Testis (tissue), 3 donors: ENCODE measurements around the gene DPP9. TPM values are rescaled to one million over a fixed set of nuclear protein-coding genes. Genes with fewer than 3 reads are reported as not detected.

Experiments used
- DNase-seq: peaks from one replicate; pipeline ENCODE4 v3.0.0-alpha.2; 2019
- H3K27ac ChIP-seq, 2 donors: fragments of 200-600 bp; sonication (generic); one replicate each; pipeline ENCODE4 v1.5.1; 2019
- H3K27me3 ChIP-seq: fragments of 200-600 bp; sonication (generic); one replicate; pipeline ENCODE4 v1.5.1; 2019
- H3K36me3 ChIP-seq: fragments of 200-600 bp; sonication (generic); one replicate; pipeline ENCODE4 v1.5.1; 2017; ENCODE audit warnings: low read depth; ENCODE audit errors: missing control alignments
- H3K4me1 ChIP-seq: fragments of 200-600 bp; sonication (generic); one replicate; pipeline ENCODE4 v1.5.1; 2019
- H3K4me3 ChIP-seq, 2 donors: fragments of 200-600 bp; sonication (generic); one replicate each; pipeline ENCODE4 v1.5.1; 2017 to 2019
- H3K9me3 ChIP-seq: fragments of 200-600 bp; sonication (generic); one replicate; pipeline ENCODE4 v1.5.1; 2017
- POLR2A ChIP-seq: fragments of 450-650 bp; IDR thresholded peaks from one replicate; pipeline ENCODE4 v1.6.1; 2017; ENCODE audit warnings: antibody characterized with exemption, mild to moderate bottlenecking, moderate library complexity
- WGBS, 2 donors: methylation state at CpG; one replicate each; pipeline ENCODE4 v1.1.5; 2018; 5-methylcytosine and 5-hydroxymethylcytosine counted together
- intact Hi-C: fragments of 100-400 bp; cut with DNase I; formaldehyde crosslinking; loops from one replicate; pipeline ENCODE4 v1.15.1; 2023; ENCODE audit warnings: low total_unique reads
- polyA plus RNA-seq: library from polyadenylated mRNA; stranded (reverse); fragments of 350-450 nt; fragmentation: Illumina TruSeq; extraction: RNeasy Lipid Tissue Mini Kit (QIAGEN cat#74804); gene quantifications from one replicate; pipeline ENCODE4 v1.2.3, GENCODE V29; 2014; ENCODE audit warnings: low read depth, low replicate concordance; ENCODE audit not compliant: insufficient read depth
- total RNA-seq, 2 donors: library from RNA; depleted of rRNA; stranded (reverse); fragments of >200 nt; gene quantifications; one replicate each; pipeline ENCODE4 v1.2.3, GENCODE V29; 2016
- TF ChIP-seq, protein P1 (sequence below), 3 experiments: fragments of 450-650 bp in 2 of 3; fragments of 200-600 bp in 1 of 3; sonication (generic) in 1 of 3; IDR thresholded peaks; one replicate each; pipeline ENCODE4 v1.5.1; 2016 to 2019; ENCODE audit warnings: antibody characterized with exemption in 3 of 3, mild to moderate bottlenecking in 2 of 3, moderate library complexity in 1 of 3

DPP9 gene
- total and polyA plus RNA-seq, 3 donors from 2014 or later = 24.6 to 74.2 (median 65.1) TPM

DNA sequence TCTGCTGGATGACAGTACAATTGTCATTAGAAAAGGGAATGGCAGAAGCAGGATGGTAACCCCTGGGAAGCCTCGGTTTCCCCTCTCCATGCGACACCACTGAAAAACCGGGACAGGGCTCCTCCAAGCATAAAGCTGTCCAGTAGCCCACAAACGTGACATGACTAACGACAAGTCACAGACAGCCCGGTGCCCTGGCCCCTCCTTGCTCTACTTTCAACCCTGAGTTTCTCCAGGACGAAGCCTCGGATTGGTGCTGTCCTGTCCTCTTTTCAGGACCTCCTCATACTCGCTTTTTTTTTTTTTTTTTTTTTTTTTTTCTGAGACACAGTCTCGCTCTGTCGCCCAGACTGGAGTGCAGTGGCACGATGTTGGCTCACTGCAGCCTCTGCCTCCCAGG, 16.3 kb downstream of the DPP9 start:
- TF ChIP-seq, protein P1, sequence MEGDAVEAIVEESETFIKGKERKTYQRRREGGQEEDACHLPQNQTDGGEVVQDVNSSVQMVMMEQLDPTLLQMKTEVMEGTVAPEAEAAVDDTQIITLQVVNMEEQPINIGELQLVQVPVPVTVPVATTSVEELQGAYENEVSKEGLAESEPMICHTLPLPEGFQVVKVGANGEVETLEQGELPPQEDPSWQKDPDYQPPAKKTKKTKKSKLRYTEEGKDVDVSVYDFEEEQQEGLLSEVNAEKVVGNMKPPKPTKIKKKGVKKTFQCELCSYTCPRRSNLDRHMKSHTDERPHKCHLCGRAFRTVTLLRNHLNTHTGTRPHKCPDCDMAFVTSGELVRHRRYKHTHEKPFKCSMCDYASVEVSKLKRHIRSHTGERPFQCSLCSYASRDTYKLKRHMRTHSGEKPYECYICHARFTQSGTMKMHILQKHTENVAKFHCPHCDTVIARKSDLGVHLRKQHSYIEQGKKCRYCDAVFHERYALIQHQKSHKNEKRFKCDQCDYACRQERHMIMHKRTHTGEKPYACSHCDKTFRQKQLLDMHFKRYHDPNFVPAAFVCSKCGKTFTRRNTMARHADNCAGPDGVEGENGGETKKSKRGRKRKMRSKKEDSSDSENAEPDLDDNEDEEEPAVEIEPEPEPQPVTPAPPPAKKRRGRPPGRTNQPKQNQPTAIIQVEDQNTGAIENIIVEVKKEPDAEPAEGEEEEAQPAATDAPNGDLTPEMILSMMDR (IDR thresholded peaks at IDR 0.05) = no peak
- no peak for TF ChIP-seq POLR2A
- no peak for DNase-seq
- H3K4me3 ChIP-seq = no peak overlapping the region
- H3K27me3 ChIP-seq = no peaks in the 10 kb centered on the region
- peaks cover 30% of the 10 kb centered on the region for H3K4me1 ChIP-seq
- intact Hi-C loops = no loop called here
- H3K27ac ChIP-seq = no peak overlapping the region
- no peaks in the 10 kb centered on the region for H3K36me3 ChIP-seq
- H3K9me3 ChIP-seq = no peaks in the 10 kb centered on the region
- 91 to 93% methylated on average over 10 to 12 of the region's 12 CpGs for WGBS, 2 donors

DNA sequence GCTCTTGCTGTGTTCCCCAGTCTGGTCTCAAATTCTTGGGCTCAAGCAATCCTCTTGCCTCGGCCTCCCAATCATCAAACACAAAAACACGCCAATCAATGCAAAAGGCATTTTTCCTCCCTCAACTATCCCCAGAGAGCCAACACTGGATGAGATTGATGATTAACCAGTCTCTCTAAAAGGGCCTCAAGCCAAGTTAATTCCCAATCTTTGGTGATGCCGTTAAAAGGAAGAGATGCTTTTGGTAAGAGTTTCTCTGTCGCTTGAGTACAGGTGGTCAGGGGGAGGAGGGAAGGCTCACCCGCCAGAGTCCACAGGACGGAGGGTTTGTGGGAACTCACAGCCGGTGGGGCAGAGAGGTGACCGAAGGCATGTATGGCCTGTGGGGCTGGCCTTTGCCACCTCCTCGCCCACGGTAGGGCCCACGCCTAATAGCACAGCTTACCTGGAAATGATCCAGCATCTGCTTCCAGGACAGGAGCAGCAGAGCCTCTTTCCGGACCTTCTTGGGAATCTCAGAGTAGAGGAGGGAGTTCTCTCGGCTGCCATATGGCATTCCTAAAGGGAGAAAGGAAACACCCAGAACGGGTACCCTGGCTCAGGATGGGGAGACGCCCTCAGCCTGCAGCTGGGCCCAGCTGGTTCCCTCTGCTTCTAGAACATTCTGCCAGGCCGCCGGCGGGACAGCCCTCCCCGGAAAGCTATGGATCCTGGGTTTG, 18.1 kb downstream of the DPP9 start:
- Histone ChIP-seq H3K9me3 (no peaks in the 10 kb centered on the region), H3K27ac (peak overlapping the region in 1 of 2 donors; percentile 59), H3K36me3 (no peaks in the 10 kb centered on the region), H3K4me1 (peaks cover 30% of the 10 kb centered on the region), H3K27me3 (no peaks in the 10 kb centered on the region), H3K4me3 (no peak overlapping the region)
- intact Hi-C loops = no loop called here
- TF ChIP-seq, protein P1 (IDR thresholded peaks at IDR 0.05) = no peak
- TF ChIP-seq POLR2A = no peak
- 75 to 76% methylated on average over 16 to 19 of the region's 19 CpGs for WGBS, 2 donors
- no peak for DNase-seq

DNA sequence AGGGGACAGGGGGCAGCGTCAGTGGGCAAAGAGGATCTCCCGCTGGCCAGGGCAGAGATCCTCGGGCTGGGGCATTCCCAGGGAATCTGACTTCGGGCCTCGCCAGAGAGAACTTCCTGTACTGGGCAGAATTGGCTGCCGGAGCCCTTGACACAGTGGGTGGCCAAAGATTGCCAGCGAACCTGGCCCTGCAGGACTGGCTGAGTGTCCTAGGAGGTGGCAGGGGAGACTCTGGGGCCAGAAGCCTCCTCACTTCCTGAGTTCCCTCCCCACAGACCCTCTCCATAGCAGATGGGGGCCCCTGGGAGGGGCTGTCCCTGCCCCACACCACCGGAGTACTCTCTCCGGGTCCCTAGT, 19.3 kb downstream of the DPP9 start:
- peak overlapping the region in 1 of 2 donors; percentile 39 for H3K27ac ChIP-seq
- DNase-seq = no peak
- H3K4me3 ChIP-seq = no peak overlapping the region
- H3K36me3 ChIP-seq = no peaks in the 10 kb centered on the region
- intact Hi-C loops = no loop called here
- H3K4me1 ChIP-seq = peaks cover 30% of the 10 kb centered on the region
- H3K9me3 ChIP-seq = no peaks in the 10 kb centered on the region
- TF ChIP-seq, protein P1 (IDR thresholded peaks at IDR 0.05) = no peak
- TF ChIP-seq POLR2A = no peak
- 82 to 93% methylated on average over 2 to 6 of the region's 9 CpGs for WGBS, 2 donors
- H3K27me3 ChIP-seq = no peaks in the 10 kb centered on the region

DNA sequence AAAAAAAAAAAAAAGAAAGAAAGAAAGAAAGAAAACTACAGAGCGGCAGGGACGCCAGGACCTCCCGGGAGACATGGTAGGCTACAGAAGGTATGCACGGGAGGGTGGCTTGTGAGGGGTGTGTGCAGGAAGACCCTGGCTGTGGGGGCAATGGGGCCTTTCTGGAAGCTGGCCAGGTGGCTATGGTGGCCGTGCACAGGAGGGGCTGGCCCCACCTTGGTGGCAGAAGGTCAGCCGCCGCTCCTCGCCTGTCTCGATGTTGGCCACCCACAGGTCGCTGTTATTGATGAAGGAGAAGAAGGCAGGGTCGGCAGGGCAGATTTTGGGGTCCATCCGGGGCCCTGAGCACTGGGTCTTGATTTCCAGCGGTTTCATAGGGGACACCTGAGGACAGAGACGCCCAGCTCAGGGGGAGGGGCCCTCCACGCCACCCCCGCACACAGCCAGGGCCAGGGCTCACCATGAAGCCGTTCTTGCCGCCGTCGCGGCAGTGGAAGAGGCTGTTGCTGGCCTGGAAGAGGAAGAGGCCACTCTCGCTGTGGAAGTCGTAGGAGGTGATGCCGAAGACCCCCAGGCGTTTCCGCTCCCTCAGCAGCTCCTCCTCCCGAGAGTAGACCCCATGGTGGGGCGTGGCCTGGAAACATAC, 19.8 kb downstream of the DPP9 start:
- H3K36me3 ChIP-seq = no peaks in the 10 kb centered on the region
- 93 to 96% methylated on average over 12 to 28 of the region's 28 CpGs for WGBS, 2 donors
- intact Hi-C loops = no loop called here
- H3K4me1 ChIP-seq = peaks cover 30% of the 10 kb centered on the region
- TF ChIP-seq POLR2A = no peak
- TF ChIP-seq, protein P1 (IDR thresholded peaks at IDR 0.05) = no peak
- no peak overlapping the region for H3K4me3 ChIP-seq
- H3K27me3 ChIP-seq = no peaks in the 10 kb centered on the region
- no peak overlapping the region for H3K27ac ChIP-seq
- no peaks in the 10 kb centered on the region for H3K9me3 ChIP-seq
- DNase-seq = no peak
